ENCODE results near the gene REPIN1. TPM values are rescaled to one million over a fixed set of nuclear protein-coding genes. Genes with fewer than 3 reads are reported as not detected.

REPIN1 gene
- total RNA-seq, 3 donors from 2014 or later = 151 to 228 (median 202) TPM

DNA sequence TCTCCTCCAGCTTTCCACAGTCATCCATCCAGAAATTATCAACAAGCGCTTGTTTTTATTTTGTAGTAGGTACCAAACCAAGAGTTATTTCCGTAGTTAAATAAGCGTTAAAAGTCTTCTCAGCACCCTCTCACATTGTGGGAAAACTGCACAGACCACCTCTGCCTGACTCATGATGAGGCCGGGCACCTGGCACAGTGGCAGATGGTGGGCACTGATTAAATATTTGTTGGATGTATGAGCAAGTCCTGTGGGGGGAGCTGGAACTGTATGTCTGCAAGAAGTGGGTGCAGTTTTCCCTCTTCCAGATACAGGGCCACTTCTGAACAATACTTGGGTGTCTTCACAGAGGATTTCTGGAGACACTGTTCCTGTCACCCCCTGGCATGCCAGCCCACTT is 5.3 kb upstream of the REPIN1 start:
- TF ChIP-seq, protein P1, sequence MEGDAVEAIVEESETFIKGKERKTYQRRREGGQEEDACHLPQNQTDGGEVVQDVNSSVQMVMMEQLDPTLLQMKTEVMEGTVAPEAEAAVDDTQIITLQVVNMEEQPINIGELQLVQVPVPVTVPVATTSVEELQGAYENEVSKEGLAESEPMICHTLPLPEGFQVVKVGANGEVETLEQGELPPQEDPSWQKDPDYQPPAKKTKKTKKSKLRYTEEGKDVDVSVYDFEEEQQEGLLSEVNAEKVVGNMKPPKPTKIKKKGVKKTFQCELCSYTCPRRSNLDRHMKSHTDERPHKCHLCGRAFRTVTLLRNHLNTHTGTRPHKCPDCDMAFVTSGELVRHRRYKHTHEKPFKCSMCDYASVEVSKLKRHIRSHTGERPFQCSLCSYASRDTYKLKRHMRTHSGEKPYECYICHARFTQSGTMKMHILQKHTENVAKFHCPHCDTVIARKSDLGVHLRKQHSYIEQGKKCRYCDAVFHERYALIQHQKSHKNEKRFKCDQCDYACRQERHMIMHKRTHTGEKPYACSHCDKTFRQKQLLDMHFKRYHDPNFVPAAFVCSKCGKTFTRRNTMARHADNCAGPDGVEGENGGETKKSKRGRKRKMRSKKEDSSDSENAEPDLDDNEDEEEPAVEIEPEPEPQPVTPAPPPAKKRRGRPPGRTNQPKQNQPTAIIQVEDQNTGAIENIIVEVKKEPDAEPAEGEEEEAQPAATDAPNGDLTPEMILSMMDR (IDR thresholded peaks at IDR 0.05) = no peak
- no peak overlapping the region for H3K4me3 ChIP-seq
- H3K4me1 ChIP-seq (ENCODE audit: low read depth) = peaks cover 6% of the 10 kb centered on the region
- intact Hi-C loops (cut with DNase I, micrococcal nuclease) = no loop called here
- ATAC-seq (no peak), DNase-seq (no peak)
- no peaks in the 10 kb centered on the region for H3K9me3 ChIP-seq
- no peaks in the 10 kb centered on the region for H3K36me3 ChIP-seq (ENCODE audit: low read depth)

DNA sequence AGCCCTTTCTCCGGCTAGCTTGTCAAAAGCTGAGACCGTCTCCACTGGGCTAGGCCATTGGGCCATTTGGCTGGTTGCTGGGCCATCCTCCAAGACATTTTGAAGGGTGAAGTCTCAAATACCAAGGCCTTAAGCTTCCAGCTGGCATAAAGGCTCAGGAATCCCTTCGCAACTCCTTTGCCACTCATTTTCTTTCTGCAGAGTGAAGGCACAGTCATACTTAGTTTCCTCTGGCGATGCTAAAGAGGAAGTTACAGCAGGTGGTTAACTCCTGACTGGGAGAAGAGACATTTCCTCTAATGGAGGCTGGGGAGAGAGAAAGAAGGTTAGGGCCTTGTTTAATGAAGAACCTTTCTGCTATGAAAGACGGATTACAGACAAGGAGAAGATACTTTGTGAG is 4.8 kb upstream of the REPIN1 start:
- ATAC-seq (no peak), DNase-seq (no peak)
- H3K36me3 ChIP-seq (ENCODE audit: low read depth) = no peaks in the 10 kb centered on the region
- H3K4me1 ChIP-seq (ENCODE audit: low read depth) = peaks cover 6% of the 10 kb centered on the region
- intact Hi-C loops (cut with DNase I, micrococcal nuclease) = no loop called here
- TF ChIP-seq, protein P1 (IDR thresholded peaks at IDR 0.05) = no peak
- no peak overlapping the region for H3K4me3 ChIP-seq
- no peaks in the 10 kb centered on the region for H3K9me3 ChIP-seq

DNA sequence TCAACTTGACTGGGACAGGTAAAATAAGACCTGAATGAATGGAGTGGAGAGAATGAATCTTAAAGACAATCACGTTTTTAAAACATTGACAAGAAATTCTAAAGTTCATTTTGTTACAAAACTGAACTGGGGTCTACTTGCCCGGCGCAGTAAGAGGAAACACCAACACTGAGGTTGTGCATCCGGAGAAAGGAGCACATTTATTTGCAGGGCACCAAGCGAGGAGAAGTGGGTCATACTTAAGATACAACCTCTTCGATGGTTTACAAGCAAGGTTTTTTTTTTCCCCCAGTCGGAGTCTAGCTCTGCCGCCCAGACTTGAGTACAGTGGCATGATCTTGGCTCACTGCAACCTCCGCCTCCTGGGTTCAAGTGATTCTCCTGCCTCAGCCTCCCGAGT is 3.4 kb upstream of the REPIN1 start:
- TF ChIP-seq, protein P1 (IDR thresholded peaks at IDR 0.05) = no peak
- Histone ChIP-seq H3K4me1 (ENCODE audit: low read depth) (peaks cover 16% of the 10 kb centered on the region), H3K4me3 (no peak overlapping the region), H3K9me3 (no peaks in the 10 kb centered on the region), H3K36me3 (ENCODE audit: low read depth) (no peaks in the 10 kb centered on the region)
- DNase-seq = no peak
- ATAC-seq = no peak
- intact Hi-C loops (cut with DNase I, micrococcal nuclease) = no loop called here

DNA sequence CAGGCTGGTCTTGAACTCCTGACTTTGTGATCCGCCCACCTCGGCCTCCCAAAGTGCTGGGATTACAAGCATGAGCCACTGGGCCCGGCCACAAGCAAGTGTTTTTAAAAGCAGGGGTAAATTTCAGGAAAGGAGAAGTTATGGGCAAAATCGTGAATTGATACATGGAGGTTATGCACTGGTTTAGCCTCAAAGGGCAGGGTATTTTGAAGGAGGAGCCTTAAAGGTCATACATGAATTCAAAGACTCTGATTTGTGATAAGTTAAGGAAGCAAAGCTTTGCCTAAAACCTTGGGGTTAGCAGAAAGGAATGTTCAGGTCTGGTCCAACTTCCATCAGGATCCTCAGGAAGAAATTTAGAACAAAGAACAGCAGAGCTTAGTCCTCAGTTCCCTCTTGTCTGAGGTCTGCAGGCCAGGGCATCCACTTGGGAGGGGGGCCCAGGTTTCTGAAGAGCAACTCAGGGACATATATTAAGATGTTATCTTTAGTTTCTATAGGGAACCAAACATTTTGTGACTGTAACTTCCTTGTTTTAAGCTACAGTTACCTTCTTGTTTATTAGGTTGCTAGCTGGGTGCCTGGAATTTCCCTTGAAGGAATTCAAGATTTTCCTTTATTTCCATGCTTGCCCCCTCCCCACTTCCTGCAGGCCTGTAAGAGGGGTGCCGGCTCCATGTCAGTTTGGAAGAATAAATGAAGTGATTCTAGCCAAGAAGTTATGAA is 2.8 kb upstream of the REPIN1 start:
- DNase-seq (no peak), ATAC-seq (no peak)
- no peak overlapping the region for H3K4me3 ChIP-seq
- no peaks in the 10 kb centered on the region for H3K9me3 ChIP-seq
- TF ChIP-seq, protein P1 (IDR thresholded peaks at IDR 0.05) = no peak
- H3K36me3 ChIP-seq (ENCODE audit: low read depth) = no peaks in the 10 kb centered on the region
- intact Hi-C loops (cut with DNase I, micrococcal nuclease) = no loop called here
- peaks cover 22% of the 10 kb centered on the region for H3K4me1 ChIP-seq (ENCODE audit: low read depth)

DNA sequence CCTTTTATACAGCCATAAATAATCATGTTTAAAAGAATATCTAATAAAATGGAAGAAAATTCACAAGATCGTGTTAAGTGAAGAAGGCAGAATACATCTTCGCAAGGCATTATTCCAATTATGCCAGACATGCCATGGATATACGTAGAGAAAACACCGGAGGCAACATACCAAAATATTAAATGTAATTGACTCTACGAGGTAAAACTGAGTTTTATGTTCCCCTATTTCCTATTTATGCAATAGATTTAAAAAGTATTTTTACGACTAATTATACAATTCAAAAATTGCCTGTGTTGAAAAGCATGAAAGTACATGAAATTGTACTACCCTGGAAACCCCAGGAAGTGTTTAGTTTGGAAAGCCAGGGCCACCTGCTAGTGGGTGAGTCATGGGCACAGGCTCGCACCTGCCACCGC is 936 bp upstream of the REPIN1 start:
- ATAC-seq = no peak
- peak overlapping the region; percentile 80 for H3K4me3 ChIP-seq
- intact Hi-C loops (cut with DNase I, micrococcal nuclease) = no loop called here
- TF ChIP-seq, protein P1 (IDR thresholded peaks at IDR 0.05) = no peak
- DNase-seq = no peak
- peaks cover 33% of the 10 kb centered on the region for H3K4me1 ChIP-seq (ENCODE audit: low read depth)
- no peaks in the 10 kb centered on the region for H3K9me3 ChIP-seq
- no peaks in the 10 kb centered on the region for H3K36me3 ChIP-seq (ENCODE audit: low read depth)

Measured in mucosa of descending colon (tissue), 3 donors.